ENCODE measurements around the gene SIRT2. TPM values are rescaled to one million over a fixed set of nuclear protein-coding genes. Genes with fewer than 3 reads are reported as not detected.

Gene SIRT2
- total and polyA plus RNA-seq, 2 donors (not counting 1 experiment from before 2014, with no cell fraction given) = 42.4 to 65.9 TPM

DNA sequence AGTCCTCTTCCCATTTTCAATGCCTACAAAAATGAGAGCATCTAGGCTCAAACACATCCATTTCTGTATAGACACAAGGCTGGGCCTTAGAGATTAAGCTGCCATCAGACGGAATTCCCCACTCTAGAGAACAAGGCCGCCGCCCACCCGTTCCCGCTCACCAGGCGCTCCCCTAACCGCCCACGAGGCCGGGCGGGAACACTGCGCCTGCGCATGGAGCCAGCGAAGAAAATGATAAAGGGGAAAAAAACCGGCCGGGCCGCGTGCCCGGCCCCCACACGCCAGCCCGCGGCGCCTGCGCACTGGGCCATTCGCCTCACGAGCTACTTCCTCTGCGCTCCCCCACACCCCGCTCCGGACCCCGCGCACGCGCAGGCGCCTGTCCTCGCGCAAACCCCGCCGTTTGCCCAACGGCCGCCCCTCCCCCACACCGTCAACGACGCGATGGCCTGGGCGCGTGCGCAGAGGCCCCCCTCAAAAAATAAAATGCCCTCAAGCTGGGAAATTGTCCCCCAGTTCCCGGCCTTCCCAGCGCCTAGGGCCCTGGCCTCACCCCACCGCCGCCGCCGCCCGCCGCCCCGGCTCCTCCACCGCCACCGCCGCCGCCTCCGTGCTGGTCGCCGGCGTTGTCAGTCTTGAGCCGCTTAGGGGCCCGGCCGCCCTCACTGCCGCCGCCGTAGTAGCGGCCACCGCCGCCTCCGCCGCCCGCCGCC lies 50.1 kb downstream of the SIRT2 start:
- Histone ChIP-seq H4K20me1 (ENCODE audit: control insufficient read depth, insufficient read depth, low read length, poor library complexity, severe bottlenecking) (peaks cover 49% of the 10 kb centered on the region), H3K79me2 (ENCODE audit: control insufficient read depth, insufficient read depth, low read length) (peaks cover 47% of the 10 kb centered on the region), H3K4me3 (ENCODE audit: control extremely low read depth in 1 of 5, extremely low read depth in 1 of 5, insufficient read depth in 1 of 5, low read depth in 2 of 5, low read length in 4 of 5) (peak overlapping the region; percentile 59 to 74 (median 71)), H3K4me2 (replicated peaks; ENCODE audit: low read depth, low read length, poor library complexity, severe bottlenecking) (peak overlapping the region; percentile 87), H3K36me3 (replicated peaks in 1 of 2; ENCODE audit: control extremely low read depth in 1 of 2, control insufficient read depth in 1 of 2, extremely low read depth in 1 of 2, insufficient read depth in 2 of 2, low read length in 1 of 2) (peaks cover 12 to 46% of the 10 kb centered on the region in 2 experiments), H3K4me1 (ENCODE audit: control insufficient read depth in 2 of 2, insufficient read depth in 2 of 2, low read length in 2 of 2) (peaks cover 38 to 54% of the 10 kb centered on the region in 2 donors), H3K9ac (ENCODE audit: low read length) (peak overlapping the region; percentile 98), H2AFZ (ENCODE audit: insufficient read depth, low read depth, low read length, poor library complexity, severe bottlenecking) (no peak overlapping the region), H3K9me3 (ENCODE audit: control extremely low read depth in 1 of 3, control insufficient read depth in 2 of 3, insufficient read depth in 1 of 3, low read length in 2 of 3) (no peaks in the 10 kb centered on the region), H3K27ac (ENCODE audit: low read length in 2 of 2) (peak overlapping the region; percentile 82 to 98), H3K27me3 (replicated peaks in 1 of 4; ENCODE audit: control extremely low read depth in 1 of 4, control insufficient read depth in 3 of 4, insufficient read depth in 4 of 4, low read length in 3 of 4) (no peaks in the 10 kb centered on the region)
- peak; percentile 99 for DNase-seq
- Mint-ChIP-seq H3K27ac (peak overlapping the region; percentile 99), H3K27me3 (no peaks in the 10 kb centered on the region), H3K4me1 (peaks cover 57% of the 10 kb centered on the region), H3K4me3 (peak overlapping the region; percentile 92), H3K9me3 (ENCODE audit: insufficient read depth) (no peaks in the 10 kb centered on the region)
- WGBS (ENCODE audit: insufficient coverage) = under 1% methylated on average over 76 of the region's 76 CpGs
- peak; percentile 11 for ATAC-seq (ENCODE audit: low read depth)
- CTCF ChIA-PET = interaction anchor here (0.8 to 4.3 kb wide), 10 partner anchors 15 to 446 kb away, joined by 3 to 42 read pairs (median 5); partner anchors contain the start of genes ECH1, FAM98C, MRPS12 and SARS2
- intact Hi-C loops (cut with micrococcal nuclease) = loop anchor here (1.0 kb wide), 1 partner anchor 18 kb away; the partner anchor contains the start of gene ECH1
- TF ChIP-seq, protein P1, sequence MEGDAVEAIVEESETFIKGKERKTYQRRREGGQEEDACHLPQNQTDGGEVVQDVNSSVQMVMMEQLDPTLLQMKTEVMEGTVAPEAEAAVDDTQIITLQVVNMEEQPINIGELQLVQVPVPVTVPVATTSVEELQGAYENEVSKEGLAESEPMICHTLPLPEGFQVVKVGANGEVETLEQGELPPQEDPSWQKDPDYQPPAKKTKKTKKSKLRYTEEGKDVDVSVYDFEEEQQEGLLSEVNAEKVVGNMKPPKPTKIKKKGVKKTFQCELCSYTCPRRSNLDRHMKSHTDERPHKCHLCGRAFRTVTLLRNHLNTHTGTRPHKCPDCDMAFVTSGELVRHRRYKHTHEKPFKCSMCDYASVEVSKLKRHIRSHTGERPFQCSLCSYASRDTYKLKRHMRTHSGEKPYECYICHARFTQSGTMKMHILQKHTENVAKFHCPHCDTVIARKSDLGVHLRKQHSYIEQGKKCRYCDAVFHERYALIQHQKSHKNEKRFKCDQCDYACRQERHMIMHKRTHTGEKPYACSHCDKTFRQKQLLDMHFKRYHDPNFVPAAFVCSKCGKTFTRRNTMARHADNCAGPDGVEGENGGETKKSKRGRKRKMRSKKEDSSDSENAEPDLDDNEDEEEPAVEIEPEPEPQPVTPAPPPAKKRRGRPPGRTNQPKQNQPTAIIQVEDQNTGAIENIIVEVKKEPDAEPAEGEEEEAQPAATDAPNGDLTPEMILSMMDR (IDR thresholded peaks at IDR 0.05) = no peak
- TF ChIP-seq EZH2 (IDR thresholded peaks at IDR 0.05; ENCODE audit: borderline replicate concordance, insufficient read depth, low read depth, low read length, poor library complexity, severe bottlenecking) = no peak
- POLR2A ChIA-PET = interaction anchor here (0.6 to 8.7 kb wide), 18 partner anchors 9 to 1620 kb away, joined by 3 to 237 read pairs (median 6); partner anchors contain the start of genes ECH1, EIF3K, MRPS12 and NFKBIB
